ENCODE measurements around the gene POLA1. TPM values are rescaled to one million over a fixed set of nuclear protein-coding genes. Genes with fewer than 3 reads are reported as not detected.

POLA1 gene
- total and polyA plus RNA-seq, 7 experiments from 2014 or later, result 4.1 to 26.6 (median 6.5) TPM

DNA sequence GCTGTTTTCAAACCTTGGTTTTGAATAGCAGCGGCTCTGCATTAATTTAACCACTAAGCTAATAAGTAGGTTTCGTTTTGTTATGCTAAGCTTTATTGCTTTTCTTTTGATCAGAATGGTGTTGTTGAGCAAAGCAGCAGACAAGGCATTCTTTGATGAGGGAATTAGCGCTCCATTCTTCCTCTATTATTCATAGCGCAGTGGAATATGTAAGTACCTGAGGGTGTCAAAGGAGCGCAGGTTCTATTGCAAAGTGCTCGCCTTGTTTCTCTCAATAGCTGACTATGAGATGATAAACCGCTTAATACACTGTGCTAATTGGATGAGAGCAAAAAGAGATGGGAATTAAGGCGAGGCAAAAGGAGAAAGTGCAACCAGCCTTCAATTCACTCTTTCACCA lies 305.8 kb downstream of the POLA1 start:
- no peak overlapping the region for H3K27ac Mint-ChIP-seq
- peaks cover 5 to 10% (median 6%) of the 10 kb centered on the region in 7 donors for H3K4me1 Mint-ChIP-seq
- peaks cover 0 to 13% (median 2%) of the 10 kb centered on the region in 5 donors for H3K36me3 Mint-ChIP-seq
- H3K4me3 ChIP-seq (ENCODE audit: low read length), result no peak overlapping the region
- H3K9me3 ChIP-seq (ENCODE audit: control insufficient read depth in 2 of 3, low read length in 3 of 3), result no peaks in the 10 kb centered on the region
- no peaks in the 10 kb centered on the region for H3K4me1 ChIP-seq (ENCODE audit: control insufficient read depth in 2 of 2, insufficient read depth in 2 of 2, low read length in 2 of 2)
- ChIA-PET POLR2A (no interaction called here), CTCF (no interaction called here)
- no peak overlapping the region for H3K4me3 Mint-ChIP-seq
- H3K27ac ChIP-seq (ENCODE audit: low read depth, low read length), result no peak overlapping the region
- no peaks in the 10 kb centered on the region for H3K36me3 ChIP-seq (ENCODE audit: control insufficient read depth in 2 of 3, insufficient read depth in 3 of 3, low read length in 3 of 3)
- H3K9me3 Mint-ChIP-seq, result peaks cover 0 to 3% (median 0%) of the 10 kb centered on the region in 11 donors
- no peak for ATAC-seq
- peaks cover 8 to 24% (median 18%) of the 10 kb centered on the region in 5 donors for H3K27me3 Mint-ChIP-seq
- no peak for DNase-seq
- intact Hi-C loops (cut with micrococcal nuclease), result no loop called here
- H3K27me3 ChIP-seq (ENCODE audit: control insufficient read depth in 2 of 2, insufficient read depth in 2 of 2, low read length in 2 of 2), result no peaks in the 10 kb centered on the region

DNA sequence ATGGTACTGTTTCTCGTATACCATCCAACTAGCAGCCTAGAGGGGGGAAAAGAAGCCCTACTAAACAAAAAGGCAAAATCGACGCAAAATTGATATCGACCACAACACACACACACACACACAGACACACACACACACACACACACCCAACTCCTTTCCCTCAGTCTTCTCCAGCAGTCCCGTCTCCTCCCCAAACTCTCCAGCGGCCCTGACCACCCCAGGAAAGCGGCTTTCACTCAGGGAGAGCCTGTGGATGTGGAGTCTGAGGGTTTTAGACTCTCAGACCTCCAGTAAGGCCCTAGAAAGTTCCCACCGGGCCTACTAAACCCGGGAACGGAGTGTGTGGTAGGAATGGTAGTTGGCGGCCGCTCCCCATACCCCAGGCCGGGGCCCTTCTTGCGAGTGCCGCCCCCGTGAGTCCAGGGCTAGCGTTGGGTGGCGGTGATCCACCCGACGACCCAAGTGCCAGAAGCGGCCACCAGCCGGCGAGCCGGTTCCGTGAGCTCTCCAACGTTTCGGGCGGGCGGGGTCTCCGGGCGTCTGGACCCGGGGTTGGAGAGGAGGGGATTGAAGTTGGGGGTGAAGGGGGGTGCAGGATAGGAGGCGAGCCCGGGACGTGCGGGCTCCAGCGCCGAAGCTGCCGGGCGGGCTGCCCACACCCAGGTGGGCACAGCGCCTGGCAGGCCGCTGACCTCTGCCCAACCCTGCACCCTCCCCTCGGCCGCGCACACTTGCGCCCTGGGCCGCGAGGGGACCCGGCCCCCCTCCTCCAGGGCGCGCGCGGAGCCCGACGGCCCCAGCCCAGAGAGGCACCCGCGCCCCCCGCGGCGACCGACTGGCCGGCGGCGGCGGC lies 308.3 kb downstream of the POLA1 start:
- Histone ChIP-seq H3K27ac (ENCODE audit: low read depth, low read length) (no peak overlapping the region), H3K4me3 (ENCODE audit: low read length) (no peak overlapping the region), H3K27me3 (ENCODE audit: control insufficient read depth in 2 of 2, insufficient read depth in 2 of 2, low read length in 2 of 2) (no peaks in the 10 kb centered on the region), H3K4me1 (ENCODE audit: control insufficient read depth in 2 of 2, insufficient read depth in 2 of 2, low read length in 2 of 2) (no peaks in the 10 kb centered on the region), H3K9me3 (ENCODE audit: control insufficient read depth in 2 of 3, low read length in 3 of 3) (no peaks in the 10 kb centered on the region), H3K36me3 (ENCODE audit: control insufficient read depth in 2 of 3, insufficient read depth in 3 of 3, low read length in 3 of 3) (no peaks in the 10 kb centered on the region)
- Mint-ChIP-seq H3K27ac (no peak overlapping the region), H3K4me3 (peak overlapping the region in 3 of 10 donors; percentile 18 to 29 (median 25)), H3K9me3 (peaks cover 0 to 5% (median 0%) of the 10 kb centered on the region in 11 donors), H3K27me3 (peaks cover 20 to 38% (median 31%) of the 10 kb centered on the region in 5 donors), H3K4me1 (peaks cover 6 to 19% (median 13%) of the 10 kb centered on the region in 7 donors), H3K36me3 (peaks cover 0 to 3% (median 0%) of the 10 kb centered on the region in 5 donors)
- CTCF ChIA-PET, result no interaction called here
- DNase-seq, result no peak
- POLR2A ChIA-PET, result no interaction called here
- intact Hi-C loops (cut with micrococcal nuclease), result no loop called here
- no peak for ATAC-seq

DNA sequence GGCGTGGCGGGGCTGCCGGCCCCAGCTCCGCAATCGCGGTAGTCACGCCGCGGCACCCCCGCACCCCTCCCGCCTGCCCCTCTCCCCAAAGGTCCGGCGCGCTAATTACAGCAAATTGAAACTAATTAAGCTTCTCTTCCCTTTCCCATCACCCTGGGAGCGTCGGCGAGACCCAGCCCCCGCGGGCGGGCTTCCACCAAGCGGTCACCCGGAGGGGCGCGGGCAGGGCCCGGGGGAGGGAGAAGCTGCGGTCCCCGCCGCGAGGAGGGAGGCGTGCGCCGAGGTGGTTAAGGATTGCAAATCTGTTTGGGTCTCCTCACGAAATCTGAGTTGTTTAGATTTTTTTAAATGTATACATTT lies 308.9 kb downstream of the POLA1 start:
- peaks cover 20 to 41% (median 33%) of the 10 kb centered on the region in 5 donors for H3K27me3 Mint-ChIP-seq
- ATAC-seq (no peak), DNase-seq (no peak)
- ChIA-PET POLR2A (no interaction called here), CTCF (no interaction called here)
- H3K4me3 Mint-ChIP-seq, result peak overlapping the region in 6 of 10 donors; percentile 39 to 91 (median 56)
- no peak overlapping the region for H3K27ac ChIP-seq (ENCODE audit: low read depth, low read length)
- no peaks in the 10 kb centered on the region for H3K4me1 ChIP-seq (ENCODE audit: control insufficient read depth in 2 of 2, insufficient read depth in 2 of 2, low read length in 2 of 2)
- H3K27me3 ChIP-seq (ENCODE audit: control insufficient read depth in 2 of 2, insufficient read depth in 2 of 2, low read length in 2 of 2), result no peaks in the 10 kb centered on the region
- H3K36me3 ChIP-seq (ENCODE audit: control insufficient read depth in 2 of 3, insufficient read depth in 3 of 3, low read length in 3 of 3), result no peaks in the 10 kb centered on the region
- H3K9me3 ChIP-seq (ENCODE audit: control insufficient read depth in 2 of 3, low read length in 3 of 3), result no peaks in the 10 kb centered on the region
- intact Hi-C loops (cut with micrococcal nuclease), result no loop called here
- no peak overlapping the region for H3K4me3 ChIP-seq (ENCODE audit: low read length)
- peaks cover 6 to 19% (median 13%) of the 10 kb centered on the region in 7 donors for H3K4me1 Mint-ChIP-seq
- H3K9me3 Mint-ChIP-seq, result peaks cover 0 to 5% (median 0%) of the 10 kb centered on the region in 11 donors
- peaks cover 0 to 3% (median 0%) of the 10 kb centered on the region in 5 donors for H3K36me3 Mint-ChIP-seq
- H3K27ac Mint-ChIP-seq, result no peak overlapping the region

GRCh38 chrX:25003066-25003849 lies 309.5 kb downstream of the POLA1 start:
- H3K36me3 ChIP-seq (ENCODE audit: control insufficient read depth in 2 of 3, insufficient read depth in 3 of 3, low read length in 3 of 3), result no peaks in the 10 kb centered on the region
- no peak for ATAC-seq
- Mint-ChIP-seq H3K27ac (peak overlapping the region in 1 of 9 donors; percentile 58), H3K36me3 (peaks cover 0 to 2% (median 0%) of the 10 kb centered on the region in 5 donors), H3K9me3 (peaks cover 0 to 5% (median 0%) of the 10 kb centered on the region in 11 donors), H3K27me3 (peaks cover 20 to 47% (median 38%) of the 10 kb centered on the region in 5 donors), H3K4me1 (peaks cover 6 to 19% (median 13%) of the 10 kb centered on the region in 7 donors), H3K4me3 (peak overlapping the region in 6 of 10 donors; percentile 39 to 91 (median 56))
- DNase-seq, result no peak
- H3K4me1 ChIP-seq (ENCODE audit: control insufficient read depth in 2 of 2, insufficient read depth in 2 of 2, low read length in 2 of 2), result no peaks in the 10 kb centered on the region
- no peak overlapping the region for H3K4me3 ChIP-seq (ENCODE audit: low read length)
- intact Hi-C loops (cut with micrococcal nuclease), result no loop called here
- no peak overlapping the region for H3K27ac ChIP-seq (ENCODE audit: low read depth, low read length)
- CTCF ChIA-PET, result no interaction called here
- no peaks in the 10 kb centered on the region for H3K9me3 ChIP-seq (ENCODE audit: control insufficient read depth in 2 of 3, low read length in 3 of 3)
- no peaks in the 10 kb centered on the region for H3K27me3 ChIP-seq (ENCODE audit: control insufficient read depth in 2 of 2, insufficient read depth in 2 of 2, low read length in 2 of 2)
- POLR2A ChIA-PET, result no interaction called here

DNA sequence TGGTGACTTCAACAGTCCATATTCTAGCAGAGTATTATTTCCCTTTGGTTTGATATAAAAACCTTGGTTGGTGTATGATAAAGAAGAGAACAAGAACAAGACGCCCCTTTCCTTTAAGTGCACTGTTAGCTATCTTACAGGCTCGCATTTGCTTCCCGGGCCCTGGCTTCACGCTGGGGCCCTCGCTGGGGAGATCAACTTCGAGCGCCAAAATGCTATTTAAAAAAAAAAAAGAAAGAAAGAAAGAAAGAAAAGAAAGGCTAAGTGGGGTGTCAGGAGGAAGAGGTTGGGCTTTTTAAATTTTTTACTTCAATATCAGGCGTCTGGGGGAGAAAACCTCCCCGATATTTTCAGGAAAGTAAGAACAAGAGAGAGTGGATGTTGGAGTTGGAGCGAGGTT lies 310.3 kb downstream of the POLA1 start:
- H3K27me3 Mint-ChIP-seq, result peaks cover 20 to 51% (median 38%) of the 10 kb centered on the region in 5 donors
- Histone ChIP-seq H3K4me3 (ENCODE audit: low read length) (no peak overlapping the region), H3K36me3 (ENCODE audit: control insufficient read depth in 2 of 3, insufficient read depth in 3 of 3, low read length in 3 of 3) (no peaks in the 10 kb centered on the region), H3K4me1 (ENCODE audit: control insufficient read depth in 2 of 2, insufficient read depth in 2 of 2, low read length in 2 of 2) (no peaks in the 10 kb centered on the region), H3K27me3 (ENCODE audit: control insufficient read depth in 2 of 2, insufficient read depth in 2 of 2, low read length in 2 of 2) (no peaks in the 10 kb centered on the region), H3K27ac (ENCODE audit: low read depth, low read length) (no peak overlapping the region), H3K9me3 (ENCODE audit: control insufficient read depth in 2 of 3, low read length in 3 of 3) (no peaks in the 10 kb centered on the region)
- intact Hi-C loops (cut with micrococcal nuclease), result no loop called here
- peak overlapping the region in 4 of 10 donors; percentile 21 to 57 (median 44) for H3K4me3 Mint-ChIP-seq
- peaks cover 0 to 5% (median 0%) of the 10 kb centered on the region in 11 donors for H3K9me3 Mint-ChIP-seq
- ChIA-PET CTCF (no interaction called here), POLR2A (no interaction called here)
- H3K36me3 Mint-ChIP-seq, result peaks cover 0 to 2% (median 0%) of the 10 kb centered on the region in 5 donors
- H3K27ac Mint-ChIP-seq, result peak overlapping the region in 1 of 9 donors; percentile 60
- ATAC-seq (no peak), DNase-seq (no peak)
- H3K4me1 Mint-ChIP-seq, result peaks cover 6 to 19% (median 13%) of the 10 kb centered on the region in 7 donors

GRCh38 chrX:25004485-25005032 lies 310.8 kb downstream of the POLA1 start:
- POLR2A ChIA-PET, result no interaction called here
- CTCF ChIA-PET, result no interaction called here

More at GRCh38 chrX:25004485-25005032, 310.8 kb downstream of the POLA1 start:
- Mint-ChIP-seq H3K27me3 (peaks cover 20 to 56% (median 38%) of the 10 kb centered on the region in 5 donors), H3K9me3 (peaks cover 0 to 5% (median 0%) of the 10 kb centered on the region in 11 donors), H3K4me3 (peak overlapping the region in 3 of 10 donors; percentile 23 to 57 (median 35)), H3K4me1 (peaks cover 6 to 19% (median 13%) of the 10 kb centered on the region in 7 donors), H3K27ac (no peak overlapping the region), H3K36me3 (peaks cover 0 to 2% (median 0%) of the 10 kb centered on the region in 5 donors)
- DNase-seq, result no peak
- Histone ChIP-seq H3K36me3 (ENCODE audit: control insufficient read depth in 2 of 3, insufficient read depth in 3 of 3, low read length in 3 of 3) (no peaks in the 10 kb centered on the region), H3K27me3 (ENCODE audit: control insufficient read depth in 2 of 2, insufficient read depth in 2 of 2, low read length in 2 of 2) (no peaks in the 10 kb centered on the region), H3K4me3 (ENCODE audit: low read length) (no peak overlapping the region), H3K4me1 (ENCODE audit: control insufficient read depth in 2 of 2, insufficient read depth in 2 of 2, low read length in 2 of 2) (no peaks in the 10 kb centered on the region), H3K9me3 (ENCODE audit: control insufficient read depth in 2 of 3, low read length in 3 of 3) (no peaks in the 10 kb centered on the region), H3K27ac (ENCODE audit: low read depth, low read length) (no peak overlapping the region)
- no peak for ATAC-seq
- intact Hi-C loops (cut with micrococcal nuclease), result loop anchor here in 1 of 2 donors (5.0 kb wide), 1 partner anchor 167 kb away; no protein-coding TSS in a partner anchor

All from naive thymus-derived CD4-positive, alpha-beta T cell (primary cell).